ENCODE measurements around the gene GEMIN4.

GRCh38 chr17:751269-752001 lies 629 bp downstream of the GEMIN4 start:
- TF ChIP-seq CTCF (IDR thresholded peaks at IDR 0.05) (no peak), POLR2A (IDR thresholded peaks at IDR 0.05) (no peak)
